GM12874 (cell line): ENCODE results near the gene C1S.

Source experiments
- TF ChIP-seq, protein P1 (sequence below): IDR thresholded peaks from 2 replicates; pipeline ENCODE4 v1.5.1; 2011; ENCODE audit warnings: low read depth, mild to moderate bottlenecking, control low read depth, low read length, moderate library complexity; ENCODE audit not compliant: insufficient read depth

C1S gene

DNA sequence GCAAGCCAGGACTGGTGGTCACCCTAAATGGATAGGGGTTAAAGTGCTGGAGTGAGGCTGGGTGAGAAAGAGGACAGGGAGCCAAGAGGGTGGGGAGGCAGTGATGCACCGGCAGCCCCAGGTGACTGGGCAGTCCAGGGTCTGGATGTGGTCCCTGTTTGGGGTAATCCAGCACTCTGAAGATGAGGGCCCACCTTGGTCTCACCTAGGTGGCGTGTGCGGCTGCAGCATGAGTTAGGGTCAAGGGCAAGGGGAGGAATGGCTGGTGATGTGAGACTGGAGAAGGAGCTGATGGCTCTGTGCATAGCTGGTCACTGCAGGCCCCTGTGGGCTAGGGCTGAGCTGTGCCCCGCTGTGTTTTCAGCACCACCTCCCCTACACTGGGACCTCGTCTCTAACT, 50.1 kb downstream of the C1S start:
- TF ChIP-seq, protein P1, sequence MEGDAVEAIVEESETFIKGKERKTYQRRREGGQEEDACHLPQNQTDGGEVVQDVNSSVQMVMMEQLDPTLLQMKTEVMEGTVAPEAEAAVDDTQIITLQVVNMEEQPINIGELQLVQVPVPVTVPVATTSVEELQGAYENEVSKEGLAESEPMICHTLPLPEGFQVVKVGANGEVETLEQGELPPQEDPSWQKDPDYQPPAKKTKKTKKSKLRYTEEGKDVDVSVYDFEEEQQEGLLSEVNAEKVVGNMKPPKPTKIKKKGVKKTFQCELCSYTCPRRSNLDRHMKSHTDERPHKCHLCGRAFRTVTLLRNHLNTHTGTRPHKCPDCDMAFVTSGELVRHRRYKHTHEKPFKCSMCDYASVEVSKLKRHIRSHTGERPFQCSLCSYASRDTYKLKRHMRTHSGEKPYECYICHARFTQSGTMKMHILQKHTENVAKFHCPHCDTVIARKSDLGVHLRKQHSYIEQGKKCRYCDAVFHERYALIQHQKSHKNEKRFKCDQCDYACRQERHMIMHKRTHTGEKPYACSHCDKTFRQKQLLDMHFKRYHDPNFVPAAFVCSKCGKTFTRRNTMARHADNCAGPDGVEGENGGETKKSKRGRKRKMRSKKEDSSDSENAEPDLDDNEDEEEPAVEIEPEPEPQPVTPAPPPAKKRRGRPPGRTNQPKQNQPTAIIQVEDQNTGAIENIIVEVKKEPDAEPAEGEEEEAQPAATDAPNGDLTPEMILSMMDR = no peak

DNA sequence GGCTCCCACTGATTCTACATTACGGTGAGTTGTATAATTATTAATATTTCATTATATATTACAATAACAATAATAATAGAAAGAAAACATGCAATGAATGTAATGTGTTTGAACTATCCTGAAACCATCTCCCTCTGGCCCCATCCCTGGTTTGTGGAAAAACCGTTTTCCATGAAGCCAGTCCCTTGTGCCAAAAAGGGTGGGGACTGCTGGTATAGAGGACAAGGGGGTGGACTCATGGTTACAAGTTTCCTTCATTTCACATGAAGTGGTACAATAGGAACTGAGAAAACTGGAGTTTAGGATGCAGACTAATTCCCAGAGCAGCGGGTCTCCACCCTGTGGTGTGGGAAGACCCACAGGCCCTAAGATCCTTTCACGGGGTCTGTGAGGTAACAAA, 51.5 kb downstream of the C1S start:
- TF ChIP-seq, protein P1 = no peak

DNA sequence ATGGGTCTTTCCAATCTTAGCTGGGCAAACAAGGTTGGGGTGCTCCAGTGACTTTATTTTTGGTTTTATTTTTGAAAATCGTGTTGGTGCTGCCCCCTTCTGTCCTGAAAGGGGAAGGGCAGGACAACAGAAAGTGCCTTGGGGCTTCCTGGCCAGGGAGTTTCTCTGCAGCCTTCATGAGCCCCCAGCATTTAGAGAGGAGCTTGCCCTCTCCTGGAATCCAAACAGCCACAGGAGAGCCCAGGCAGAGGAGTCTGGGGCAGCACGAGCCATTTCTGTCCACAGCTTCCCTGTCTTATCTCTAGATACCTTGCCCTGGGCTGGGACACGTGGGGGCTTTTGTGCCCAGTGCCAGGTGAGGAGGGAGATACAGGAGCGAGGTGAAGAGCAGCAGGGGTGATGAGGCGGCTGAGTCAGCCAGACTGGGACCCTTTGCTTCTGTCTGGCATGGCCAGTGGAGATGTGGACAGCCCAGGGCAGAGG, 52.9 kb downstream of the C1S start:
- TF ChIP-seq, protein P1 = peak; percentile 80

DNA sequence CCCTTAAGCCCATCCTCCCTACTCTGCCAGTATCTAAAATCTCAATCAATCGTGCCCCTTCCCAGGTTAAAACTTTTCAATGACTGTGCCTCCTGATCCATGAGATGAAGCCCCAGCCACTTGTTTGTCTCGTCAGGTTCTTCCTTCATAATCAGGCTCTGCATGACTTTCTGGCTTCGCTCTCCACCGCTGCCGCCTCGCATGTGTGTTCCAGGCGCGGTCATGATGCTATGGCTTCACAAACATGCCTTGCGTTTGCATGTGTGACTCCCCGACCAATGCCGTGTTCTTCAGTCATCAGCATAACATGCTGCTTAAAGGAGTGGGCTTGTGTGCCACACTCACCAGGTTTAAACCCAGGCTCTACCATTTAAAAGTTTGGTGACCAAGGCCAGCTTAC, 53.5 kb downstream of the C1S start:
- TF ChIP-seq, protein P1 = no peak

DNA sequence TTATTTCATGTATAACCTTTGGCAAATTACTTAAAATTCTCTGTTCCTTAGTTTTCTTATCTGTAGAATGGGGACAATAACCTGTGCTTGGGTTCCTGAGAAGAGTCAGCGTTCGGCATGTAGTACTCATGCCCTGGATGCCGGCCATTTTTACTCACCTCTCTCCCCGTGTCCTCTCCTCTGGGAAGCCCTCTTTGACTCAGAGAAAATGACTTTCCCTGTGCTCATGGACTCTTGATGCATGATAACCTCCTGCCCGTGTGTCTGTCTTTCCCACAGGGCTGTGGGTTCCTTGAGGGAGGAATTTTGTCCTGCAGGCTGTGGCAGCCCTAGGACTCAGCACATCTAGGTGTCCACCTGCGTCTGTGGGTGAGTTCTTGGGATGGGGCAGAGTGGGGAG, 54.3 kb downstream of the C1S start:
- TF ChIP-seq, protein P1 = no peak

DNA sequence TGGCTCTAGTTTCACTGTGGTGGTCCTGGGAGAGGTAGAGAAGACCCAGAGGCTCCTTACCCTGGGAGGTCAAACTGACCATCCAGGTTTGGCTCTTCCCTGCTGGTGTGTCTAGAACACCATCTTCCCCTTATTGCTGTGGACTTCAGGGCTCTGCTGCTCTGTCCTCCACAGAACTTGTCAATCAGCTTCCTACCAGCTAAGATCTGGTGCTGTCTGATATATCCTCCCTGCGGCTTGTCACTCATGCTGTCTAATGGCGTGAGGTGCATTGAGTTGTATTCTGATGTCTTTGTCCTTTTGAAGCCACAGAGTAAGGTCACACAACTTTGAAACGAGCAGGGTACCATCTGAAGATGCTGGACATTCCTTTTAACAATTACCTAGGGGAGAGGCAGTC, 55.7 kb downstream of the C1S start:
- TF ChIP-seq, protein P1 = no peak

DNA sequence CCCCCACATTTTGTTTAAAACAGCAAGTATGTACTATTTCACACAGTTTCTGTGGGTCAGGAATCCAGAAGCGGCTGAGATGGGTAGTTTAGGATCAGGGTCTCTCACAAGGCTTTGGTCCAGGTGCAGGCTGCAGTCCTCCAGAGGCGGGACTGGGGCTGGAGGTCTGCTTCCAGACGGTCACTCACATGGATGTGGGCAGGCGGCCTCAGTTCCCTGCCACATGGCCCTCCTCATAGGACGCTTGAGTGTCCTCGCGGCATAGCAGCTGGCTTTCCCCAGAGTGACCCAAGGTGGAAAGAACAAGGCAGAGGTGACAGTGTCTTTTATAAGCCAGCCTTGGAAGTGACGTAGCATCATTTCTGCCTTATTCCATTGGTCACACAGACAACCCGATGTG, 56.4 kb downstream of the C1S start:
- TF ChIP-seq, protein P1 = no peak

DNA sequence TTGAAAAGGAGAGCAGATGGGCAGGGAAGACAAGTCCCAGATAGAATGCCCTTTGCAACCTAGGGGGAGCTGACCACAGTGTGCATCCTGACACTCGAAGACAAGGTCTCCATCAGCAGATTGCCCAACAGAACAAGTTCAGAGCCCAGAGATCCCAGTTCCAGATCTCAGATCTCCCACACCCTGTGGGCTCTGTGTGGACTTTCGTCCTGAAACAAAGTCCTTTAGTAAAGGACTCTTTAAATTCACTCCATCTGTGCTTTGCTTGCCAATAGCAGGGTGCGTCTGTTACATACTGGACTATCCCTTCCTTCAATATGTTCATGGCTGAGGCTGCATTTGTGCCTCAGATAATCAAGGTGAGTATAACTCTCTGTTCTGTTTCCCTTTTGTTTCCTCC, 57.2 kb downstream of the C1S start:
- TF ChIP-seq, protein P1 = no peak
